ENCODE measurements around the gene UBE2O. TPM values are rescaled to one million over a fixed set of nuclear protein-coding genes. Genes with fewer than 3 reads are reported as not detected.
A peak's percentile ranks its signal among the peaks of the same experiment; 100 is the strongest.

Gene UBE2O
- polyA plus RNA-seq: 21.0 TPM
- long read RNA-seq, donor 1: 0 reads
- long read RNA-seq, donor 2, partial matches to known transcripts: 0 of 1 reads
- long read RNA-seq, donor 2, other reads (novel, unspliced or antisense): 0 of 1 reads
- long read RNA-seq, donor 3: 0 reads
- long read RNA-seq, donor 4: 0 reads
- long read RNA-seq, donor 5, full-length matches to known transcripts: 1 of 1 reads
- long read RNA-seq, donor 5, partial matches to known transcripts: 0 of 1 reads
- long read RNA-seq, donor 5, other reads (novel, unspliced or antisense): 0 of 1 reads
- long read RNA-seq, donor 6: 0 reads
- long read RNA-seq, donor 7: 0 reads
- long read RNA-seq, donor 8, full-length matches to known transcripts: 2 of 2 reads
- long read RNA-seq, donor 8, partial matches to known transcripts: 0 of 2 reads
- long read RNA-seq, donor 8, other reads (novel, unspliced or antisense): 0 of 2 reads
- long read RNA-seq, donor 9: 0 reads
- long read RNA-seq, donor 10, partial matches to known transcripts: 20 of 20 reads
- long read RNA-seq, donor 10, other reads (novel, unspliced or antisense): 0 of 20 reads
- long read RNA-seq, donor 11, full-length matches to known transcripts: 1 of 1 reads
- long read RNA-seq, donor 11, partial matches to known transcripts: 0 of 1 reads
- long read RNA-seq, donor 11, other reads (novel, unspliced or antisense): 0 of 1 reads

DNA sequence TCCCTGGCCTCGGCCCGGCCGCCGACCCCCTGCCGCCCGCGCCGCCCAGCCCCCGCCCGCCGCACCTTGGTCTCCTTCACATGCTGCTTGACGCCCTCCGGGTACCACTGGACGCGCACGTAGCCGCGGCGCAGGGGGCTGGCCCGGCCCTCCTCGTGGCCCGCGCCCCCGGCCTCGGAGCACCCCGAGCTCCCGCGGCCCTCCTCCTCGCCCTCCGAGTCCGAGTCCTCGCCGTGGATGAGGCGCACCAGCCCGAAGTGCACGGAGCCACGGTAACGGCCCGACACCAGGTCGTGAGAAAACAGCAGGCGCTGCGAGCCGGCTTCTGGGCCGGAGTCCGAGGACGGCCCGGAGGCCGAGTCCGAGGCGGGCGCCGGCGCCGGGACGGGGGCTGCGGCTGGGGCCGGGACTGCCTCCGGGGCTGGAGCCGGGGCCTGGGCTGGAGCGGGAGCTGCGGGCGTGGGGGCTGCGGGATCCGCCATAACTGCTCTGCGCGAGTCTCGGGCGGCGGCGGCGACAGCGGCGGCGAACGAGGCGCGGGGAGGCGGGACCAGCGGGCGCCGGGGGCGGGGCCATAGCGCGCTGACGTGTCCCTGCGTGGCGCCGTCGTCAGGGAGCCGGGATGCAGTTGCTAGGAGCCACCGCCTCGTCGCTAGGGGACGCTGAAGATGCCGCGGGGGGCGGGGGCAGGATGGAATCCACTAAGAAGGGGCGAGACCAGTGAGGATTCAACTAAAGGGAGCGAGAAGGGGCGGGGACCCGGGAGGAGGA, at the start of gene UBE2O:
Gene UBE2O (minus strand): TSS at position 493 of the 771 bp plus-strand sequence. CDS start 11 bp downstream, at position 482.
- H3K9me3 ChIP-seq (ENCODE audit: control insufficient read depth, low read depth, low read length): no peaks in the 10 kb centered on the region
- H3K4me3 ChIP-seq (ENCODE audit: low read length): peak within 1 kb of the TSS; percentile 54
- WGBS (ENCODE audit: insufficient coverage, low lambda C conversion rate): no CpG with 5 or more reads among the region's 101 CpGs
- H3K27ac ChIP-seq (ENCODE audit: low read length): no peak within 1 kb of the TSS
- no peaks in the 10 kb centered on the region for H3K36me3 ChIP-seq (ENCODE audit: control insufficient read depth, insufficient read depth, low read length)
- H3K4me1 ChIP-seq (ENCODE audit: control insufficient read depth, insufficient read depth, low read length): peaks cover 7% of the 10 kb centered on the region
- peak; percentile 81 to 88 for DNase-seq
- no peaks in the 10 kb centered on the region for H3K27me3 ChIP-seq (ENCODE audit: control insufficient read depth, insufficient read depth, low read length)

DNA sequence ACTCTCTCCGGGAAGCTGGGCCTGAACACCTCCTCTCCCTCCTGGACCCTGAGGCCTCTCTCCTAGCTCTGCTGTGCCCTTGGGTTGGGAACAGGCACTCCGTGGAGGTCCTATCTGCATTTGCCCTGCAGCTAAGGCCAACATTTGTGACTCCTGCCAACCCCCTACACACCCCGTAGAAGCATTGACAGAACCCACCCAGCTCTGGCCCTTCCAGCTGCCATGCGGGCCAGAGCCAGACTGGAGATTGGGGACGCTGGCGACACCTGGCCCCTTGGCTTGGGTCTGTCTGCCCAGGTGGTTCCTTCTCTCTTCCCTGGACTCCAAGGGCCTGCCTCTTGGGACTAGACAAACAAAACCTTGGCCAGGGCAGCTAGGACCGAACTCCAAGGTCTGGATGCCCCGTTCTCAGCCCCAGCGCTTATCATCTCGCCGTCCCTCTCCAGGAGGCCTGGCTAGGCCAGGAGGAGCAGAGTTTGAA, 48.9 kb upstream of the UBE2O start:
- peak in 1 of 2 donors; percentile 46 for DNase-seq
- Histone ChIP-seq H3K4me3 (ENCODE audit: low read length) (no peak overlapping the region), H3K4me1 (ENCODE audit: control insufficient read depth, insufficient read depth, low read length) (peaks cover 54% of the 10 kb centered on the region), H3K27me3 (ENCODE audit: control insufficient read depth, insufficient read depth, low read length) (no peaks in the 10 kb centered on the region), H3K36me3 (ENCODE audit: control insufficient read depth, insufficient read depth, low read length) (no peaks in the 10 kb centered on the region), H3K27ac (ENCODE audit: low read length) (peak overlapping the region; percentile 70), H3K9me3 (ENCODE audit: control insufficient read depth, low read depth, low read length) (no peaks in the 10 kb centered on the region)
- no CpG with 5 or more reads among the region's 11 CpGs for WGBS (ENCODE audit: insufficient coverage, low lambda C conversion rate)

DNA sequence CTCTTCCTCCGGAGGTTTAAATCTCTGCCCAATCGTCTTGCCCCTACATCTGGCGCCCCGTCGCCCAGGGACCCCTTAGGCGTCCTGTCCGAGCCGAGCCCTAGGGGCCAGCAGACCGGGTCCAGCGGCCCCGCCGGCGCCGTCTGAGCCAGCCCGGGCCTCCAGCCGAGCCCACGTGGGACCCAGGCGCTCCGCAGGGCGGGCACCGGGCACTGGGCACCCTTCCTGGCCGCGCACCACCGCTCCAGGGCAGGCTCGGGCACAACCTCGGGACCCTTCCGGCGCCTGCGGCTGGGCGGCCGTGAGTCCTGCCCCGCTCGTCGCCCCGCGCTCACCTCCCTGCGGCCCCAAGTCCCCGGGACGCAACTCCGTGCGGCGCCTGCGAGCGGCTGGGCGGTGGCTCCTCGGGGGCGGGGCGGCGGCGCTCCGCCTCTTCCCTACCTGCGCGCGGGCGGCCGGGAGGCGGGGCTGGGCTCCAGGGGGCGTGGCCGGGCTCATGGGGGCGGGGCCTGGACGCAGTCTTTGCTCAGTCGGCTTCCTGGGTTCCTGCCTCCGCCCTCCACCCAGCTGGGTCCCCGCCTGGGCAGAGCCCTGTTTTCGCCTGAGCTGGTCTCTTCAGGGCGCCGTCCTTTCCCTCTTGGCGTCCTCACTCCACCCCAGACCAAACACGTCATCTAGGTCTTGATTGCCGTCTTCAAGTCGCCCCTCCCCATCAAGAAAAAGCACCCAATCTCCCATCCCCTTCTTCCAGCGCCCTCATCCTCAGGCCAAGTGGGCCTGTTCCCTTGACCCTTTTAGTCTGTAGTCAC, 48.3 kb upstream of the UBE2O start, which contains the start of gene RHBDF2:
Gene RHBDF2 (minus strand): TSS at position 406 of the 809 bp plus-strand sequence. CDS start 19,899 bp downstream, outside the sequence.
- Histone ChIP-seq H3K9me3 (ENCODE audit: control insufficient read depth, low read depth, low read length) (no peaks in the 10 kb centered on the region), H3K36me3 (ENCODE audit: control insufficient read depth, insufficient read depth, low read length) (no peaks in the 10 kb centered on the region), H3K27ac (ENCODE audit: low read length) (peak within 1 kb of the TSS; percentile 70), H3K4me1 (ENCODE audit: control insufficient read depth, insufficient read depth, low read length) (peaks cover 54% of the 10 kb centered on the region), H3K27me3 (ENCODE audit: control insufficient read depth, insufficient read depth, low read length) (no peaks in the 10 kb centered on the region), H3K4me3 (ENCODE audit: low read length) (peak within 1 kb of the TSS; percentile 69)
- DNase-seq: peak; percentile 84 to 92
- no CpG with 5 or more reads among the region's 72 CpGs for WGBS (ENCODE audit: insufficient coverage, low lambda C conversion rate)

DNA sequence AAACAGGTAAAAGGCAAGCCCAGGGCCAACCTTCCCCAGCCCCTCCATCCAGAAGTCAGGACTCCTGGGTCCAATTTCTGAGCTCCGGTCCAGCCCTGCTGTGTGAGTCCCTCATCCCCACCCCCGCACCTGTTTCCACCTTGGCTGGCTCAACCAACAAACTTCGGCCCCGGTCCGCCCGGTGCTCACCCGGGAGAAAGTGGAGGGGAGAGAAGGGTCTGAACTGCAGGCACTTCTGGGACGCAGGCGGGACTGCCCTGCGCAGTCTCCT, 47.7 kb upstream of the UBE2O start:
- H3K27ac ChIP-seq (ENCODE audit: low read length): peak overlapping the region; percentile 51
- no peaks in the 10 kb centered on the region for H3K36me3 ChIP-seq (ENCODE audit: control insufficient read depth, insufficient read depth, low read length)
- DNase-seq: no peak
- peaks cover 59% of the 10 kb centered on the region for H3K4me1 ChIP-seq (ENCODE audit: control insufficient read depth, insufficient read depth, low read length)
- peak overlapping the region; percentile 69 for H3K4me3 ChIP-seq (ENCODE audit: low read length)
- WGBS (ENCODE audit: insufficient coverage, low lambda C conversion rate): no CpG with 5 or more reads among the region's 10 CpGs
- H3K27me3 ChIP-seq (ENCODE audit: control insufficient read depth, insufficient read depth, low read length): no peaks in the 10 kb centered on the region
- H3K9me3 ChIP-seq (ENCODE audit: control insufficient read depth, low read depth, low read length): no peaks in the 10 kb centered on the region

DNA sequence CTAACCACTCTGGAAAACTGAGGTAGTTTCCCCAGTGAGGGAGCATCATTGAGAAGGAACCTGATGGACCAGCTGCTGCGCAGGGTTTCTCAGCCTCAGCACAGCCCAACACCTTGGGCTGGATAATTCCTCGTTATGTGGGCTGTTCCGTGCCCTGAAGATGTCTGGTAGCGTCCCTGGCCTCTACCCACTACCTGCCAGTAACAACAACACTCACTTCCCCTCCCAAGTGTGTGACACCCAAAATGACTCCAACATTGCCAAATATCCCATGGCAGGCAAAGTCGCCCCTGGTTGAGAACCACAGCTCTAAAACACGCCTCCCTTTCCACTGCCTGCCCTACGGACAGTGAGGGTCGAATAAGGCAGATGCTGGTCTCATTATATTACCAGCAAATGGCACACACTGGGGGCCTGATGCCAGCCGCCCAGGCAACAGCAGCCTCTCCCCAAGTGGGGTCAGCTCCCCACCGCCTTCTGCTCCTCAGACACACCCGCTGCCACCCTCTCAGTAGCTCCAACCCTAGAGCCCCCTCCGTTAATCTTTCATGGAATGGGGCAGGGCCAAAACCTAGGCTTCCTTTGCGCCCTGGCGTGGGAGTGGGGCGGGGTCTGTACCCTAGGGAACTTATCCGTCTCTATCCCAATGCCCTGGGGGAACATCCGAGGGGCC, 47.3 kb upstream of the UBE2O start:
- Histone ChIP-seq H3K9me3 (ENCODE audit: control insufficient read depth, low read depth, low read length) (no peaks in the 10 kb centered on the region), H3K4me1 (ENCODE audit: control insufficient read depth, insufficient read depth, low read length) (peaks cover 63% of the 10 kb centered on the region), H3K36me3 (ENCODE audit: control insufficient read depth, insufficient read depth, low read length) (no peaks in the 10 kb centered on the region), H3K27me3 (ENCODE audit: control insufficient read depth, insufficient read depth, low read length) (no peaks in the 10 kb centered on the region), H3K4me3 (ENCODE audit: low read length) (peak overlapping the region; percentile 69), H3K27ac (ENCODE audit: low read length) (peak overlapping the region; percentile 51)
- no CpG with 5 or more reads among the region's 17 CpGs for WGBS (ENCODE audit: insufficient coverage, low lambda C conversion rate)
- no peak for DNase-seq

DNA sequence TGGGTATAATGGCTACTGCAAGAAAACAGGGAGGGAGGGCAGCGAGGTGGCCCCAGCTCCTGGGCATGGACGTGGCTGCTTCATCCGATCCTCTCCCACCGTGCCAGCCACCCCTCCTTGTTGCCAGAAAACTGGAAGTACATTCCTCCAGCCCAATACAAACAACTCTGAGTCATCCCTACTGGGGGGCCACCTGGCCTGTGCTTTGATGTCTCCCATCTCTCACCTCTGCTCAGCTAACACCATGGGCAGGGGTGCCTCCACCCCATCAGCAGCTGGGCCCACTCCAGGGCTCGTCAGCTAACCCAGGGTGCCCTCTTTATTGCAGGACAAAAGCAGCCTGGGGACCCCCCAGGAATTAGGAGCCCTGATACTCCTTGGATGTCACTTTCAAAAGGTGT, 46.3 kb upstream of the UBE2O start:
- WGBS (ENCODE audit: insufficient coverage, low lambda C conversion rate): no CpG with 5 or more reads among the region's 5 CpGs
- H3K4me3 ChIP-seq (ENCODE audit: low read length): peak overlapping the region; percentile 69
- peak in 1 of 2 donors; percentile 32 for DNase-seq
- no peaks in the 10 kb centered on the region for H3K9me3 ChIP-seq (ENCODE audit: control insufficient read depth, low read depth, low read length)
- no peaks in the 10 kb centered on the region for H3K36me3 ChIP-seq (ENCODE audit: control insufficient read depth, insufficient read depth, low read length)
- peaks cover 70% of the 10 kb centered on the region for H3K4me1 ChIP-seq (ENCODE audit: control insufficient read depth, insufficient read depth, low read length)
- H3K27me3 ChIP-seq (ENCODE audit: control insufficient read depth, insufficient read depth, low read length): no peaks in the 10 kb centered on the region
- no peak overlapping the region for H3K27ac ChIP-seq (ENCODE audit: low read length)

DNA sequence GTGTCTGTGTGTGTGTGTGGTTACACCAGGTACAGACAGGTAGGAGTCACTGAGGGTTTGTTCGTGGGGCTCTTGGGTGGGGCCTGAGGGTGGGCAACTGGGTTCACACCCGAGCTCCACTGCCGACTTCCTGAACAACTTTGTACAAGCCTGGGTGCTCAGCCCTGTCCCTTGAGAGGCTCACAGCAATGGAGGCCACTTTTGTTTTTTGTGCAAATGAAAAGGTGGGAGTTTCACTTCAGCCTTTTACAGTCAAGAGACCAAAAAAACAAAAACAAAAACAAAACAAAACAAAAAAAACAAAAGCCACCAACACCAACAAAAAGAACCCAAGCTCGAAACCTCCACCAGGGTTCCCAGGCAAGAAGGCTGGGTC, 45.9 kb upstream of the UBE2O start:
- H3K4me3 ChIP-seq (ENCODE audit: low read length): no peak overlapping the region
- no CpG with 5 or more reads among the region's 4 CpGs for WGBS (ENCODE audit: insufficient coverage, low lambda C conversion rate)
- no peaks in the 10 kb centered on the region for H3K27me3 ChIP-seq (ENCODE audit: control insufficient read depth, insufficient read depth, low read length)
- DNase-seq: no peak
- H3K9me3 ChIP-seq (ENCODE audit: control insufficient read depth, low read depth, low read length): no peaks in the 10 kb centered on the region
- no peaks in the 10 kb centered on the region for H3K36me3 ChIP-seq (ENCODE audit: control insufficient read depth, insufficient read depth, low read length)
- H3K4me1 ChIP-seq (ENCODE audit: control insufficient read depth, insufficient read depth, low read length): peaks cover 74% of the 10 kb centered on the region
- no peak overlapping the region for H3K27ac ChIP-seq (ENCODE audit: low read length)

DNA sequence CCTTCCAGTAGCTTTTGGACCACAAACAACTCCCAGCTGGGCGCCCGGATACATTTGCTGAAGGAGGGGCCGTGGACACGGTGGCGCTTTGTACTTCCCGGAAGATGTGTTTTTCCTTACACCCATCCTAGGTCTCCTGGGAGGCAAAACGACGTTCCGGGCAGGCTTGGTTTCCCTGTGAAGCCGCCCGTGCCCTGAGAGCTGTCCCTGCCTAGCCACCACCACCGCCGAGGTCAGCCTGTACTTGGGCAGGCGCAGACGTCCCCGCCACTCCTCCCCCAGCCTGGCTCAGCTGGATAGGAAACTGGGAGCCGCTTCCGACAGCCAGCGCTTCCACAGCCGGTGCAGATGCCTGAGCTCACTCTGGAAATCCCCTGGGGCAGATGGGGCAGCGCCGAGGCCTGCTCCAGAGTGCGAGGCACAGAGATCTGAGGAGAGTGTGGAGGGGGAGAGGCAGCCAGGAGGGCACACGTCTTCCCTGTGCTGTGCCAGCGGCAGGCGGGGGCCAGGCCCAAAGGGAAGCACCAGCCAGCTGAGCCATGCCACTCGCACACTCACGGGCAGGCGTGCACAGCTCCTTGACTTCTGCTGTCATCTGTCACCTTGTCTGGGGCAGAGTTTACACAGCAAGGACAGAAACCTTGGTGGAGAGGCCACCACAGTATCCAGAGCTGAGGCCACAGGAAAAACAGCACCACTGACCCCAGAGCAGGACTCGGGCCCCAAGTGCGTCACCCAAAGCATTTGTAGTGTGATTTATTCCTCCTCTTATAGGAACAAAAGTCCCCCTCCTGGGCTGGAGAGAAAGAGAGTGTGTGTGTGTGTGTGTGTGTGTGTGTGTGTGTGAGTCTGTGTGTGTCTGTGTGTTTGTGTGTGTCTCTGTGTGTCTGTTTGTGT, 45.3 kb upstream of the UBE2O start:
- H3K9me3 ChIP-seq (ENCODE audit: control insufficient read depth, low read depth, low read length): no peaks in the 10 kb centered on the region
- peak; percentile 57 to 66 for DNase-seq
- no peaks in the 10 kb centered on the region for H3K36me3 ChIP-seq (ENCODE audit: control insufficient read depth, insufficient read depth, low read length)
- H3K27me3 ChIP-seq (ENCODE audit: control insufficient read depth, insufficient read depth, low read length): no peaks in the 10 kb centered on the region
- H3K4me3 ChIP-seq (ENCODE audit: low read length): no peak overlapping the region
- no CpG with 5 or more reads among the region's 31 CpGs for WGBS (ENCODE audit: insufficient coverage, low lambda C conversion rate)
- H3K27ac ChIP-seq (ENCODE audit: low read length): peak overlapping the region; percentile 59
- H3K4me1 ChIP-seq (ENCODE audit: control insufficient read depth, insufficient read depth, low read length): peaks cover 80% of the 10 kb centered on the region

DNA sequence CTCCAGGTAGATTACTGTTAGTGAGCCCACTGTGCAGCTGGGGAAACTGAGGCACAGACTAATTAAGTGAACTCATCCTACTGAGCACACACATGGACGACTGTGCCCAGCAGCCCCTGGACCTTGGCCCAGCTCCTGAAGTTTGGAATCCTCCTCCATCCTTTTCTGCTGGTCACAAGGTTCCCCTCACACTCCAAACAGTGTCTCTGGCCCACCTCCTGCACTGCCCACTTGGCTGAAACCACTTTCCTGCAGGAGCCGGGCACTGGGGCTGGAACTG, 44.7 kb upstream of the UBE2O start:
- H3K9me3 ChIP-seq (ENCODE audit: control insufficient read depth, low read depth, low read length): no peaks in the 10 kb centered on the region
- H3K27ac ChIP-seq (ENCODE audit: low read length): peak overlapping the region; percentile 59
- H3K4me1 ChIP-seq (ENCODE audit: control insufficient read depth, insufficient read depth, low read length): peaks cover 83% of the 10 kb centered on the region
- no peaks in the 10 kb centered on the region for H3K36me3 ChIP-seq (ENCODE audit: control insufficient read depth, insufficient read depth, low read length)
- no peaks in the 10 kb centered on the region for H3K27me3 ChIP-seq (ENCODE audit: control insufficient read depth, insufficient read depth, low read length)
- DNase-seq: no peak
- no peak overlapping the region for H3K4me3 ChIP-seq (ENCODE audit: low read length)
- no CpG with 5 or more reads among the region's 2 CpGs for WGBS (ENCODE audit: insufficient coverage, low lambda C conversion rate)

All from large intestine (tissue), 12 donors.